ENCODE measurements around the gene HDHD3.
"Not testable (repeated sequence)": the region's sequence is repeated elsewhere in the genome, so short reads cannot be mapped to it uniquely, and the experiment has no call there.

The HDHD3 gene

DNA sequence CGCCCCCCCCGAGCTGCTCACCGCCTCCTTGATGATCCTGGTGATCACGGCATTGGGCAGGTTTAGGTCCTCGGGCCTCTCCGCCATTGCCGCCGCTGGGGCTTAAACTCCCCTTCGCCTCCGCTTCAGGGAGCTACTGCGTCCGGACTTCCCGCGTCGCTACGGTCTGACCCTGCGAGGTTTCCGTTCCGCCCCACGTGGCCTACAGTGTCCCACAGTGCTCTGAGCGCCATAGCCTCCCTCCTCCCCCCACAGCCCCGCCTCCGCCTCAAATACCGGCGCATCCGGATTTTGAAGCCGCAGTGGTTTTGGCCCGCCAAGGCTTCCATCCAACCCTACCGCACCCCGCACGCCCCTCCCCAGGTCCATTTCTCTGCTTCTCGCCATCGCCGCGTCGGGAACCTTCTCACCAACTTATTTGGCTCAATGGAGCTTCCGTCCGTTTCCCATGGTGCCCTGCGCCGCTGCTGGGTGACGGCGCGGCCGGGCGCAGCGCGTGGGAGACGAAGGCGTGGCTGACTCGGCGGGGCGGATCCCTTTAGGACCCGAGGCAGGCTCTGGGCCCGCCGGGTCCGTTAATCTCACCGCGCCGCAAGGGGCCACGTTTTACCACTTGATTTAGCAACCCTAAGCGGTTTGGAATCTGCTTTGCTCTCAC, 33.5 kb upstream of the HDHD3 start, which contains the start of the genes C9orf43 and POLE3:
C9orf43 (plus strand) TSS at position 541 of the 658 bp plus-strand sequence. CDS start 2,747 bp downstream, outside the sequence.
POLE3 (minus strand) TSS at position 469 of the 658 bp plus-strand sequence; CDS start at position 87, 382 bp downstream.
- ChIA-PET CTCF (interaction anchor here (0.7 to 8.7 kb wide), 12 partner anchors 10 to 253 kb away, joined by 3 to 132 read pairs (median 8); partner anchors contain the start of genes ALAD, CDC26 and PRPF4), POLR2A (interaction anchor here (0.6 to 2.0 kb wide), 12 partner anchors 9 to 260 kb away, joined by 3 to 18 read pairs (median 4); partner anchors contain the start of genes ALAD, CDC26, PRPF4 and SLC31A2)
- peak; percentile 59 for DNase-seq (ENCODE audit: low read depth, low spot score)
- H3K4me3 ChIP-seq (ENCODE audit: low read depth, low read length), result peak within 1 kb of the TSS; percentile 88
- TF ChIP-seq, protein P1, sequence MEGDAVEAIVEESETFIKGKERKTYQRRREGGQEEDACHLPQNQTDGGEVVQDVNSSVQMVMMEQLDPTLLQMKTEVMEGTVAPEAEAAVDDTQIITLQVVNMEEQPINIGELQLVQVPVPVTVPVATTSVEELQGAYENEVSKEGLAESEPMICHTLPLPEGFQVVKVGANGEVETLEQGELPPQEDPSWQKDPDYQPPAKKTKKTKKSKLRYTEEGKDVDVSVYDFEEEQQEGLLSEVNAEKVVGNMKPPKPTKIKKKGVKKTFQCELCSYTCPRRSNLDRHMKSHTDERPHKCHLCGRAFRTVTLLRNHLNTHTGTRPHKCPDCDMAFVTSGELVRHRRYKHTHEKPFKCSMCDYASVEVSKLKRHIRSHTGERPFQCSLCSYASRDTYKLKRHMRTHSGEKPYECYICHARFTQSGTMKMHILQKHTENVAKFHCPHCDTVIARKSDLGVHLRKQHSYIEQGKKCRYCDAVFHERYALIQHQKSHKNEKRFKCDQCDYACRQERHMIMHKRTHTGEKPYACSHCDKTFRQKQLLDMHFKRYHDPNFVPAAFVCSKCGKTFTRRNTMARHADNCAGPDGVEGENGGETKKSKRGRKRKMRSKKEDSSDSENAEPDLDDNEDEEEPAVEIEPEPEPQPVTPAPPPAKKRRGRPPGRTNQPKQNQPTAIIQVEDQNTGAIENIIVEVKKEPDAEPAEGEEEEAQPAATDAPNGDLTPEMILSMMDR (IDR thresholded peaks at IDR 0.05; ENCODE audit: insufficient read depth, low read length, missing control alignments), result no peak

DNA sequence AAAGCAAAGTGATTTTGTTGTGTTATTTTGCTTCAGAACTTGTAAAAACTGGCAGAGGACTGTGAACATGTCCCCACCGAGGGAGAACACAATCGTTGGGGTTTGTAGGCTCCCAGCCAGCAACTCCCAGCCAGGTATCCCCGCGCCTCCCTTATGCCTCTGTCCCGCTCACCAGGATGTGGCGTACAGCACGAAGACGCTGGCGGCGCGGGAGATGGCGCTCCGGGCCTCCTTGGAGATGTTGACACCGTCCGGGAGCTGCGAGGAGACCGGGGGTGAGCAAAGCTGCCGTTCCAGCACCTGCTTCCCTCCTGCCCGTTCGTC, 33.1 kb upstream of the HDHD3 start:
- ChIA-PET POLR2A (interaction anchor here (0.6 to 2.0 kb wide), 10 partner anchors 9 to 259 kb away, joined by 3 to 18 read pairs (median 4); partner anchors contain the start of genes ALAD, CDC26, PRPF4 and SLC31A2), CTCF (interaction anchor here (0.7 to 8.7 kb wide), 12 partner anchors 10 to 253 kb away, joined by 3 to 132 read pairs (median 8); partner anchors contain the start of genes ALAD, CDC26 and PRPF4)
- TF ChIP-seq, protein P1 (IDR thresholded peaks at IDR 0.05; ENCODE audit: insufficient read depth, low read length, missing control alignments), result no peak
- peak overlapping the region; percentile 88 for H3K4me3 ChIP-seq (ENCODE audit: low read depth, low read length)
- DNase-seq (ENCODE audit: low read depth, low spot score), result no peak

DNA sequence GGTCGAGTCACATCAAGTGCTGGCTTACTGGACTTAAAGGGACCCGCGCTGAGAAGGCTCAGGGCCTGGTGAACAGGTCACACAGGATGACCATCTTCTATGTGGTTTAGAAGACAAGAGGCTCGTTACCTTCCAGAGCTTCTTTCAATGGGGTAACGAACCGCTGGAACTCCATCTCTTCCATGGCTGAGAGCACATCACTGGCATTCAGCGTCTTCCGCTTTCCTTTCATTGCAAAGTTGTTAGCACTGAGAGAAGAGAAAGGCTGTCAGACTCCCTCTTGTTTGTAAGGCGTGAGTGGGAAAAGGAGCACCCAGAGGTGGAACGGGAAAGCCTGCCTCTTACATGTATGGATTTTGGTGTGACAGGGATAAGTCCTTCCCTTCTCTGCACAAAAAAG, 32.7 kb upstream of the HDHD3 start:
- DNase-seq (ENCODE audit: low read depth, low spot score), result no peak
- peak overlapping the region; percentile 88 for H3K4me3 ChIP-seq (ENCODE audit: low read depth, low read length)
- TF ChIP-seq, protein P1 (IDR thresholded peaks at IDR 0.05; ENCODE audit: insufficient read depth, low read length, missing control alignments), result no peak
- ChIA-PET CTCF (interaction anchor here (1.1 to 8.7 kb wide), 10 partner anchors 9 to 249 kb away, joined by 3 to 132 read pairs (median 8); partner anchors contain the start of genes ALAD, CDC26 and PRPF4), POLR2A (interaction anchor here (0.6 to 2.0 kb wide), 8 partner anchors 8 to 248 kb away, joined by 3 to 18 read pairs (median 6); partner anchors contain the start of genes ALAD, CDC26 and PRPF4)

DNA sequence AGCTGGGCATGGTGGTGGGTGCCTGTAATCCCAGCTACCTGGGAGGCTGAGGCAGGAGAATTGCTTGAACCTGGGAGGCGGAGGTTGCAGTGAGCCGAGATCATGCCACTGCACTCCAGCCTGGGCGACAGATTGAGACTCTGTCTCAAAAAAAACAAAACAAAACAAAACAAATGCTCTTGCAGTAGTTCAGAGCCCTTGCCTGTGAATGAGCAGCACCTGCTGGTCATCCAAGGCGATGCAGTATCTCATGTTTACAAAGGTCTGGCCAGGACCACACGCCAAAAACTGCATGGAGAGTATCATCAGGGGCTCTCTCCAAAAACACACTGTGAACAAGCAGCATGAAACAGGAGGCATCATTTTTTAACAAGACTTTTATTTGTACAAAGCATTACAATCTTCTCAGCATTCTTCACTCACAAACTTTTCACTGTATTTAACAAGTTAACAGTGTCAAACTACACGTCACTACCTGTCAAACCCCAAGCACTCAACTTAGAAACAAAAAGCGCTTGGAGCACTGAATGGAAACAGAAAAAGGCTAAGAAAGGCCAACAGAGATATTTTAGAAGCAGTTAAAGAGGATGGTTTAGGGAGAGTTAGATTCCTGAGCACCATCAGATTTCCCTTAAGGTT, 30.2 kb upstream of the HDHD3 start:
- CTCF ChIA-PET, result interaction anchor here (0.7 to 9.4 kb wide), 14 partner anchors 7 to 267 kb away, joined by 3 to 135 read pairs (median 5); partner anchors contain the start of genes ALAD, CDC26 and PRPF4
- TF ChIP-seq, protein P1 (IDR thresholded peaks at IDR 0.05; ENCODE audit: insufficient read depth, low read length, missing control alignments), result peak; percentile 77
- POLR2A ChIA-PET, result not testable (repeated sequence)

DNA sequence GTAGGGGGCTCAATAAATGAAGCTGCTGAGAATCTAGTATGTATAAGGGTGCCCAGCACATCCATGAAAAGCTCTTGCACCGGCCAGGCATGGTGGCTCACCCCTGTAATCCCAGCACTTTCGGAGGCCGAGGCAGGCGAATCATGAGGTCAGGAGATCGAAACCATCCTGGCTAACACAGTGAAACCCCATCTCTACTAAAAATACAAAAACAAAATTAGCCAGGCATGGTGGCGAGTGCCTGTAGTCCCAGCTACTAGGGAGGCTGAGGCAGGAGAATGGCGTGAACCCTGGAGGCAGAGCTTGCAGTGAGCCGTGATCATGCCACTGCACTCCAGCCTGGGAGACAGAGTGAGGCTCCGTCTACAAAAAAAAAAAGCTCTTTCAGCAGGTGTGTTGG, 29.6 kb upstream of the HDHD3 start:
- POLR2A ChIA-PET; DNase-seq (ENCODE audit: low read depth, low spot score); H3K4me3 ChIP-seq (ENCODE audit: low read depth, low read length): not testable (repeated sequence)
- CTCF ChIA-PET, result interaction anchor here (0.7 to 9.4 kb wide), 13 partner anchors 9 to 268 kb away, joined by 3 to 135 read pairs (median 4); partner anchors contain the start of genes CDC26 and PRPF4

More for the DNA sequence above, 30.2 kb upstream of the HDHD3 start:
- not testable (repeated sequence) for H3K4me3 ChIP-seq (ENCODE audit: low read depth, low read length); DNase-seq (ENCODE audit: low read depth, low spot score)

DNA sequence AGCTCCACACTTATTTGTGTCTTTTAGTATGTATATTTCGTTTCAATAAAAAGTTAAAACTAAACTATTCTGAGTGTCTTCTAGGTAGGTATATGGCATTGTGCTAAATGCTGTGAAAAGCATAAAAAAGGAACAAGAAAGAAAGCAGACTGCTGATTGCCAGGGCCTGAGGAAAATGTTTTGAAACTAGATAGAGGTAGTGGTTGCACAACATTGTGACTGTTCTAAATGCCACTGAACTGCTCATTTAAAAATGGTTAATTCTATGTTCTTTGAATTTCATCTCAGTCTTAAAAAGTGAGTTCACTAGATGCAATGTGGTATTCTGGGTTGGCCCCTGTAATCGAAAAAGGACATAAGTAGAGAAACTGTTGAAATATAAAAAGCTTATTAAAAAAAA, 26.9 kb upstream of the HDHD3 start:
- CTCF ChIA-PET, result interaction anchor here (1.0 to 9.4 kb wide), 15 partner anchors 11 to 254 kb away, joined by 3 to 135 read pairs (median 4); partner anchors contain the start of genes BSPRY, CDC26 and PRPF4
- no peak overlapping the region for H3K4me3 ChIP-seq (ENCODE audit: low read depth, low read length)
- POLR2A ChIA-PET, result no interaction called here
- no peak for DNase-seq (ENCODE audit: low read depth, low spot score)
- TF ChIP-seq, protein P1 (IDR thresholded peaks at IDR 0.05; ENCODE audit: insufficient read depth, low read length, missing control alignments), result no peak

Measured in AG04449 (cell line).